HG02642 (cell line): ENCODE results near the gene ZFPM1.
"Not testable (repeated sequence)": the region's sequence is repeated elsewhere in the genome, so short reads cannot be mapped to it uniquely, and the experiment has no call there.

Experiments used
- ATAC-seq: cut with Tn5 transposase; IDR thresholded peaks from one replicate; pipeline ENCODE4 v1.9.1; 2021; ENCODE audit warnings: mild to moderate bottlenecking; ENCODE audit not compliant: unreplicated experiment, poor library complexity

Gene ZFPM1

GRCh38 chr16:88463411-88463810, 10.3 kb downstream of the ZFPM1 start:
- ATAC-seq = no peak

DNA sequence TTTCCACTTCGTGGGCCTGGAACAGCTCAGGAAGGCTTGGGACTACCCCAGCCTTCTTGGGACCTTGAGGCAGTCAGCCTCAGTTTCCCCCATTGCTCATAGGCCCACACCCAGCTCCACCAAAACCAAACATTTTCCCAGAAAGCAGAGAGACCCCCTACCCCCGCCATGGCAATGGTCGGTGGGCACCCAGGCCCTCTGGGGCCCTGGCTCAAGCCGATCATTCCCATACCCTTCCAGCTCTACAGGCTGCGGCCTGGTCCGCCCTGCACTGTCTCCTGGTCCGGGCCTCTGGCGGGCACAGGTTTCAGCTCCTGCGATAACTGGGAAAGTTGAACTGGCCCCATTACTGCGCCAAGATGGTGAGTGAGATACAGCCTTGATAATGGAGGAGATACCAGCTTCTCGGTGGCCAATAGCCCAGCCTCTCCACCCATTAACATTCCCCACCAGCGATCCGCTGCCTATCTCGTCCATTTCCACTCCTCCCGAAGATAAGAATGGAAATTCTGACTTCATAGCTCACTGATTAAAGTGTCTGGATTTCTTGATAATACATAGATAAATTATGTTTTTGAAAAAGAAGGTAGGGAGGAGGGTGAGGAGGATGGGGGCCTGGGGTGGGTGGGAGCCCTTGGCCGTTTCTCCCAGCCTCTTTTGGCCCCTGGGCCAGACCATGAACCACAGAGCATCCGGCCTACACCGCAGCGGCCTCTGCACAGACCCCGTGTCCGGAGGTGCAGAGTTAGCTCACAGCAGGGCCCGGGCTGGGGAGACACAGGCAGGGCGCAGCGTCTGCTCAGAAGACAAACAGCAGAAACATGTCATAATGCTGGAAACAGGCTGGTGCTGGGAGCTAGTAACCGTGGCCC, 11.6 kb downstream of the ZFPM1 start:
- no peak for ATAC-seq

- no peak for ATAC-seq
These were observed 12.4 kb downstream of the ZFPM1 start for GRCh38 chr16:88465387-88465983.

DNA sequence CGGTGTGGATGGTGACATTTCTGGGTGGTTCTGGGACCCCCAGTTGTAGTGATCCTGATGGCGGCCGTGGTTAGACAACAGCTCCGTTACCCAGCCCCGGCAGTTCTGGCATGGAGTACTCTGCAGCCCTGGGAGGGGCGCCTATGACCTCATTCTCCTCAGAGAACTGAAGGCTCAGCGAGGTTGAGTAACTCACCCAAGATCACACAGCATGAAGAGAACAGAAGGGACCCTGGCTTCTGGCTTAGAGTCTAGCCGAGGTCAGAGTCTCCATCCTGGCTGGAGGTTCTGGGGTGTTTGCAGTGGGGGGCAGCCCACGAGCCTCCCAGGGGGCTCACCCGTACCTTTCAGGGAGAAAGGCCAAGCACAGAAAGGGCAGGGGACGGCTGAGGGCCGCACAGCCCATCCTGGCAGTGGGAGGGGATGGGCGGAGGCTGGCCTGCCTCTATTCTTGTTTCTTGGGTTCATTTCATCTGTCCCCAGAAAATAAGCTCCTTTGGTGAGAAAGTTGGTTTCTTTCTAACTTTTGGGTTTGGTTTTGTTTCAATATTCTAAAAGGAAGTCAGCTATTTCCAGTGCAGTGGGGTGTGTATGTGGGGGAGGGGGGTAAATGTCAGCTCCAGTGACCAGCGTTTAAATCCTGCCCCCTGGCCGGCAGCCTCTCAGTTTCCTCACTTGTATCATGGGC, 13.2 kb downstream of the ZFPM1 start:
- ATAC-seq = no peak

- no peak for ATAC-seq
These were observed 13.9 kb downstream of the ZFPM1 start for GRCh38 chr16:88466949-88467348.

DNA sequence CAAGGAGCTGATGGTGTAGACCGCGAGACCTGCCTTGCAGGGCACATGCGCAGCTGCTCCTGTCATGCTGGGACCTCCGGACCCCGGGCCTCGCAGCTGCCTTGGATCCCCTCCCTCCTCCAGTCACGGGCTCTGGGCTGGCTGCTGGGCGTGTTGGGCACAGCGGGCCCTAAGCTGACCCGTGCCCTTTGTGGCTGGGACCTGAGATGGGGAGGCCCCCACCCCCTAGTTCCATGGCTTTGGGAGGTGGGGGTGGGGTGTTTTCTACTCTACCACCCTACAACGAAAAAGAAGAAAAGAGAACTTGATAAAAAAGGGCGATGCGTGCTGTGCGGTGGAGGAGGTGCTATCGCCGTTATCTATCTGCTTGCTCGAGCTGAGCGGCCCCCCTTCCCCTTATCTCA, 14.5 kb downstream of the ZFPM1 start:
- no peak for ATAC-seq

DNA sequence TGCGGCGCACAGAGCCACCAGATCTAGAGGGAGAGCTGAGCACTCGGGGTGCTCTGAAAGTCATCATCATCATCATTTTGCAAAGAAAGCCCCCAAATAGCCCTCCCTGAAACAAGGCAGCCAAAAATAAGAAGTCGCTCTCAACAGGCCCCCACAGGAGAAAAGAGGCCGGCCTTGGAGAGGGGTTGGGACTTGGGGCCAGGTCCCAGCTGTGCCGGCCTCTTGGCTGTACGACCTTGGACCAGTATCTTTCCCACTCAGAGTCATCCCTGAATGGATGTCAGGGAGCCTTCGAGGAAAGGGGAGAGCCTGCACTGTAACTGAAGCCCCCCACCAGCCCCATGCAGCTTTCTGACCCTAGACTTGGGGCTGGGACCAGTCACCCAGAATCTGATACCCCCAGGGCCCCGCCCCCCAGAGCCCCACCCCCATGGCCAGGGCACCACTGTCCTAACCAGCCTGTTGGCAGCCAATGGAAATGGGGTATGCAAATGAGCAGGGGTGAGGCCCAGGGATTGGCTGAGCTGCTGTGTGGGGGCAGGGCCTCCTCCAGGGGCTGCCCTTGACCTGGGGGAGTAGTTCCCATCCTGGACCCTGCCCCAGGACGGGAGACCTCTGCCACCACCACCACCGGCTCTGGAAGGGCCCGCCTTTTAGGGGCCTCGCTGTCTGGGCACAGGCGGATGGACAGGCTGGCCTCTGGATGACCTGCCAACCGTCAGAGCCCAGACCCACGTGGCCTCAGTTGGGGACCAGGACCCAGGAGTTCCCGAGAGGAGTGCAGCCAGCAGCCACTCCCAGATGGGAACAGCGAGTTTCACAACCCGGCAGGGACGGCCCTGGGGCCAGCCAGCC, 15.4 kb downstream of the ZFPM1 start:
- no peak for ATAC-seq

DNA sequence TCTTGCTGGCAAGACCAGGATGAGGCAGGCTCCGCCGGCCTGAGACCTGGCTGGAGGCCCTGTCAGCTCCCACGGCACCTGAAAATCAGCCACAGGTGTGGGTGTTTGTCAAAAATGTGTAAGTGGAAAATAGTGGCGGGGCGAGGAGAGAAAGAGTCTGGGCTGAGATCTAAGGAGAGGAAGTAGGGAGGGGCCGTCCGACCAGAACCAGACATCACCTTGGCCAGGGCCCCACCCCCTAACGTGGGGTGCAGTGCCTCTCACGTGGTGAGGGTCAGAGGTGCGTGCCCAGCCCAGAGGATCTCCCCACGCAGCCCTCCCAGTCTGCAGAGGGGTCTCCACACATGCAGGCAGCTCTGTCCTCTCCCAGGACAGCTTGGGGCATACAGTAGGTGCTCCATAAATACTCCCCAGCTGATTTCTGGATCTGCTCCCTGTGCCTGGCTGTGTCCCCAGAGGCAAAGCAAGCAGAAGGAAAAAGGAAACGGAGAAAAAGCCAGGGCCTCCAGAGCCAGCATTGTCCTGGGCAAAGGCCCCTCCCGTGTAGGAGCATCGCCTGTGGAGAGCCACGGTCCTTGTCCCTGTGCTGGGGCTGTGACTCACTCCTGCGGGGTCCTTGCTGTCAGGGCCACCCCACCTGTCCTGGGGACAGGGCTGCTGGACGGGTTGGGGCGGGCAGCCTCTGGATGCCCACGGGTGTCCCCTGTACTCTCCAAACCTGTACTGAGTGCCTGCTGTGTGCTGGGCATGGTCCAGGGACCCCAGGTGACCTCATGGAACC, 16.7 kb downstream of the ZFPM1 start:
- ATAC-seq = no peak

GRCh38 chr16:88470396-88470680, 17.3 kb downstream of the ZFPM1 start:
- ATAC-seq = not testable (repeated sequence)

DNA sequence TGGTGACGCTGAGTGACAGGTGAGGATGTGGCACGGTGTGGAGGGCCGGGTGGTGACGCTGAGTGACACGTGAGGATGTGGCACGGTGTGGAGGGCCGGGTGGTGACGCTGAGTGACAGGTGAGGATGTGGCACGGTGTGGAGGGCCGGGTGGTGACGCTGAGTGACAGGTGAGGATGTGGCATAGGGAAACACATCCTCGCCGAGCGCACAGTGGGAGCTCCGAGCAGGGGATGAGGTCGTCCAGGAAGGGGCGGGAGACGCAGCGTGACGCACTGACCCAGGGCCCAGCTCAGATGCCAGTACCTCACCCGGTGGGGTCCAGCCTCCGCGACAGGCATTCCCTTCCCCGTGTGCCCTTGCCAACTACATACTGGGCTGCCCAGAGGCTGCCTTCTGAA, 17.6 kb downstream of the ZFPM1 start:
- not testable (repeated sequence) for ATAC-seq

- ATAC-seq = no peak
These were observed 18.0 kb downstream of the ZFPM1 start for GRCh38 chr16:88471115-88471514.

GRCh38 chr16:88471575-88471974, 18.5 kb downstream of the ZFPM1 start:
- no peak for ATAC-seq

DNA sequence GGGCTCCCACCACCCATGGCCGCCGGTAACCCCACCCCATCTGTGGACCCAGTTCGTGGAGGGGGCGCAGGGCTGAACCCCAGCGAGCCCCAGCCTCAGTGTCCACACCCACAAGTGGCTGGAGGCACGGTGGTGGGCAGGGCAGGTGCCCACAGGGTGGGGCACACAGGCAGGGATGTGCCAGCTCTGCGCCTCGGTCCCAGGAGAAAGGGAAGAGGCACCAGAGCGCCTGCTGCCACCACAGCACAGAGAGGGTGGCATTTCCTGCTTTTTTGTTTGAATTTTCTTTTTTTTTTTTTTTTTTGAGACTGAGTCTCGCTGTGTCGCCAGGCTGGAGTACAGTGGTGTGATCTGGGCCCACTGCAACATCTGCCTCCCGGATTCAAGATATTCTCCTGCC, 19.0 kb downstream of the ZFPM1 start:
- no peak for ATAC-seq

GRCh38 chr16:88472637-88473205, 19.6 kb downstream of the ZFPM1 start:
- no peak for ATAC-seq

DNA sequence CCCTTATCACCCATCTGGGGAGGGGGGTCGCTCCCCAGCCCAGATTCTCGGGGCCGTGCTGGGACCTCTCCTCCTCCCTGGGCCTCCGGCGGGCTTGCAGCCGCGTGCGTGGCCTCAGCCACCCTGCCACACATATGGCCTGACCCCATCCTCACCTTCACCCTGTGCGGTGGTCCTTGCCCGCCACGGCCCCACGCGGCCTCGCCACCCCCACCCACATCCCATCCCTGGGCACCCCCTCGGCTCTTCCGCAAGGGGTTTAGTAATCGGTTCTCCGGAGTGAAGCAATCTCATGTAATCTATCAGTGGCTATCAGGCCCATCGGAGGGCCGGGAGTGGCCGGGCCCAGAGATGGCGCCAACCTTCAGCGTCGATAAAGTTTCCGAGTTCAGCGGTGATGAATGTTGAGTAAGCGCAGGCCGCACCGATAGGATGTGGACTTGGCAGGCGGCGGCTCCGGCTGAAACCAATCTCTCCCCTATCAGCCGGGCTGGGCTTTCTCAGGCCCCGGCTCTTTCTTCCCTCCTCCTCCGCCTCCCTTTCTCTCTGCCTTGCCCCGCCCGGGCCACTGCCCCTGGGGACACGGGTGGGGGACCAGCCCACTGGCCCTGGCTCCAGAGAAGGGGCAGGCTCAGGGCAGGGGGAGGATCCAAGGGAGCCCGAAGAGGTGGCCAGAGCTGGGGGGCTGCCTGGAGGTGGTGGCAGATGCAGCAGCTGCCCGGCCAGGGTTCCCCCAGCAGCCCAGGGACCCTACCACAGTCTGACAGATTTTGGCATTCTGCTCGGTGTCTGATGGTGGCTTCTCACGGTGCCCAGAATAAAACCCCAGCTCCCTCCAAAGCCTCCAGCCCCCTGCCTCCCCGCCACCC, 20.8 kb downstream of the ZFPM1 start:
- ATAC-seq = no peak

GRCh38 chr16:88475037-88475436, 22.0 kb downstream of the ZFPM1 start:
- no peak for ATAC-seq

DNA sequence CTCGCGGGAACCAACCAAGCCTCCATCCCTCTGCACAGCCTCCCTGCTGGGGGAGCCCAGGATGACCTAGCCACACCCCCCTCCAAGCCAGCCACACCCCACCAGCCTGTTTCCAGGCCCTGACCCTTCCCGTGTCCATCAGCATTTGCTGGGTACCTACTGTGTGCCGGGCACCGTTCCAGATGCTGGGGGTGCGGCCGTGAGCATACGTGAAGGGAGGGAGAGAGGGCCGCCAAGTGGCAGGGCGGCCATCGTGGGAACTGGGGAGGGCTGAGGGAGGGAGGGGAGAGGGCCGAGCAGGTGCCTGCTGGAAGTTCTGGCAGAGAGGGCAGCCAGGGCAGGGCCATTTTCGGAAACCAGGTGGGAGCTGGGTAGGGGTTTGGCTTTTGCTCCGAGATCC, 23.1 kb downstream of the ZFPM1 start:
- no peak for ATAC-seq

- ATAC-seq = no peak
These were observed 23.8 kb downstream of the ZFPM1 start for GRCh38 chr16:88476817-88477397.
